ENCODE data around the gene ZNF429. TPM values are rescaled to one million over a fixed set of nuclear protein-coding genes. Genes with fewer than 3 reads are reported as not detected.
"Not testable (repeated sequence)": the region's sequence is repeated elsewhere in the genome, so short reads cannot be mapped to it uniquely, and the experiment has no call there.

Gene ZNF429
- total RNA-seq, 4 donors from 2014 or later, result 7.6 to 29.9 (median 14.0) TPM

- no peak for DNase-seq (ENCODE audit: low spot score in 2 of 2)
- H3K27ac ChIP-seq, result no peak overlapping the region
- H3K4me3 ChIP-seq, result no peak overlapping the region
- H3K27me3 ChIP-seq, result no peaks in the 10 kb centered on the region
- 95% methylated on average over 4 of the region's 4 CpGs for WGBS
- H3K4me1 ChIP-seq, result no peaks in the 10 kb centered on the region
- H3K9me3 ChIP-seq, result no peaks in the 10 kb centered on the region
- H3K36me3 ChIP-seq, result no peaks in the 10 kb centered on the region
- no peak for TF ChIP-seq CTCF (IDR thresholded peaks at IDR 0.05)
- TF ChIP-seq POLR2A (IDR thresholded peaks at IDR 0.05), result no peak
- TF ChIP-seq POLR2AphosphoS5 (IDR thresholded peaks at IDR 0.05), result no peak
Observed at GRCh38 chr19:21496876-21497275, 8.5 kb upstream of the ZNF429 start.

GRCh38 chr19:21498651-21499050, 6.8 kb upstream of the ZNF429 start:
- H3K9me3 ChIP-seq, result no peaks in the 10 kb centered on the region
- no peaks in the 10 kb centered on the region for H3K4me1 ChIP-seq
- H3K27me3 ChIP-seq, result no peaks in the 10 kb centered on the region
- TF ChIP-seq POLR2A (IDR thresholded peaks at IDR 0.05), result no peak
- TF ChIP-seq CTCF (IDR thresholded peaks at IDR 0.05), result no peak
- TF ChIP-seq POLR2AphosphoS5 (IDR thresholded peaks at IDR 0.05), result no peak
- no peak for TF ChIP-seq EP300 (IDR thresholded peaks at IDR 0.05)
- 96% methylated on average over 2 of the region's 2 CpGs for WGBS
- H3K4me3 ChIP-seq, result no peak overlapping the region
- DNase-seq (ENCODE audit: low spot score in 2 of 2), result no peak
- no peak overlapping the region for H3K27ac ChIP-seq
- H3K36me3 ChIP-seq, result no peaks in the 10 kb centered on the region

- TF ChIP-seq POLR2A (IDR thresholded peaks at IDR 0.05), result no peak
- no peak for TF ChIP-seq POLR2AphosphoS5 (IDR thresholded peaks at IDR 0.05)
- no peak for TF ChIP-seq CTCF (IDR thresholded peaks at IDR 0.05)
- TF ChIP-seq EP300 (IDR thresholded peaks at IDR 0.05), result no peak
- Histone ChIP-seq H3K27ac (no peak overlapping the region), H3K9me3 (no peaks in the 10 kb centered on the region), H3K27me3 (no peaks in the 10 kb centered on the region), H3K36me3 (peaks cover 15% of the 10 kb centered on the region), H3K4me3 (no peak overlapping the region), H3K4me1 (peaks cover 16% of the 10 kb centered on the region)
- 79% methylated on average over 5 of the region's 5 CpGs for WGBS
- DNase-seq (ENCODE audit: low spot score in 2 of 2), result no peak
Observed at GRCh38 chr19:21508198-21508597, 2.8 kb downstream of the ZNF429 start.

- DNase-seq (ENCODE audit: low spot score in 2 of 2); H3K27me3 ChIP-seq; H3K27ac ChIP-seq; H3K4me3 ChIP-seq; H3K4me1 ChIP-seq; H3K9me3 ChIP-seq: not testable (repeated sequence)
- peaks cover 15% of the 10 kb centered on the region for H3K36me3 ChIP-seq
- WGBS, result 96% methylated on average over 9 of the region's 25 CpGs
Observed at GRCh38 chr19:21511058-21511457, 5.7 kb downstream of the ZNF429 start.

- not testable (repeated sequence) for DNase-seq (ENCODE audit: low spot score in 2 of 2); H3K4me3 ChIP-seq; H3K27me3 ChIP-seq; H3K27ac ChIP-seq; H3K4me1 ChIP-seq
- H3K36me3 ChIP-seq, result peaks cover 13% of the 10 kb centered on the region
- WGBS, result 96% methylated on average over 7 of the region's 7 CpGs
- peaks cover 13% of the 10 kb centered on the region for H3K9me3 ChIP-seq
Observed at GRCh38 chr19:21512609-21513008, 7.2 kb downstream of the ZNF429 start.

- TF ChIP-seq POLR2A (IDR thresholded peaks at IDR 0.05), result no peak
- no peak for TF ChIP-seq POLR2AphosphoS5 (IDR thresholded peaks at IDR 0.05)
- TF ChIP-seq CTCF (IDR thresholded peaks at IDR 0.05), result no peak
- no peak for TF ChIP-seq EP300 (IDR thresholded peaks at IDR 0.05)
- Histone ChIP-seq H3K27ac (no peak overlapping the region), H3K36me3 (peaks cover 9% of the 10 kb centered on the region), H3K9me3 (peaks cover 17% of the 10 kb centered on the region), H3K4me3 (no peak overlapping the region), H3K27me3 (no peaks in the 10 kb centered on the region), H3K4me1 (peaks cover 1% of the 10 kb centered on the region)
- 61% methylated on average over 2 of the region's 2 CpGs for WGBS
- DNase-seq (ENCODE audit: low spot score in 2 of 2), result no peak
Observed at GRCh38 chr19:21513651-21514050, 8.2 kb downstream of the ZNF429 start.

Measured in suprapubic skin (tissue), 4 donors.